ENCODE results near the gene GEMIN2.
"Not testable (repeated sequence)": the region's sequence is repeated elsewhere in the genome, so short reads cannot be mapped to it uniquely, and the experiment has no call there.

The GEMIN2 gene

DNA sequence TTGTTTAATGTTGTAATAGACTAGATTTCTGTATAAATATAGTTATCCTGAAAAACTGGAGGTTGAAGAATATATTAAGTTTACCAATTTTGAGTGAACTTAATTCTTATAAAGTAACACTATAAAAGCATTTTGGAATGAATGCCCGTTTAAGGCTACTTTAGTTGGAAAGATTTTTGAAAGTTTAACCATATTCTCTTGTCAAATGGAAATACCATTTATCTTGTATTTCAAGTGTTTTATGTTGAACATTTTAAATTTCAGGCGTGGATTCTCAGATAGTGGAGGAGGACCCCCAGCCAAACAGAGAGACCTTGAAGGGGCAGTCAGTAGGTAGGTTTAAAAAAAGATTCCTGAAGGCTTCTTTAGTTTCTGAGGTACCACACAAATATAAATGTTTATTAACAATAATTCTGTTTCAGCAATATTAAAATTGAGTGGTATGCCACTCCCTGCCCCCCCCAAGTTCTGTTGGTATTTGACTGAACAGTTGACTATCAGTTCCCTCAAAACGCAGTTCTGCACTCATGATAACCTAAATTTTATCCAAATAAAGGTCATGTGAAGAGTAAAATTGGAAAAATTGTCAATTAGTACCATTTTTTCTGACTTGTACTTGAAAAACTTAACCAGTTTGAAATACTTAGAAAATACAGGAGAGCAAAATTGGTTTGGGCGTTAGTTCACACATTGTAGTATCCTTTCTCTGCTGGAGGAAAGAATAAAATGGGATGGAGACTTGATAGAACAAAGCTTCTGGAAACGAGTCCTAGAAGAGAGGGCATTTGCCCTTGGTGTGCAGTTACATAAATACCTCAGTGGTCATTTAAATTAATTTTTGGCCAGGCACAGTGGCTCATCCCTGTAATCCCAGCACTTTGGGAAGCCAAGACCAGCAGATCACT lies 62.4 kb downstream of the GEMIN2 start:
- DNase-seq (ENCODE audit: low spot score): no peak

DNA sequence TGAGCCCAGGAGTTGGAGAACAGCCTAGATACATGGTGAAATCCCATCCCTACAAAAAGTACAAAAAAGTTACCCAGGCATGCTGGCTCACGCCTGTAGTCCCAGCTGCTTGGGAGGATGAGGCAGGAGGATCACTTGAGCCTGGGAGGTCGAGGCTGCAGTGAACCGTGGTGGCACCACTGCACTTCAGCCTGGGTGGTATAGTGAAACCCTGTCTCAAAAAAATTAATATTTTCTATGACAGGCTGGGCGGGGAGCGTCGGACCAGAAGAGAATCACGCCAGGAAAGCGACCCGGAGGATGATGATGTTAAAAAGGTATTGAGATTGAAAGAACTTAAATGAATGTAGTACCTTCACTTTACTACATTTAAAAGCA lies 63.0 kb downstream of the GEMIN2 start:
- DNase-seq (ENCODE audit: low spot score): no peak

DNA sequence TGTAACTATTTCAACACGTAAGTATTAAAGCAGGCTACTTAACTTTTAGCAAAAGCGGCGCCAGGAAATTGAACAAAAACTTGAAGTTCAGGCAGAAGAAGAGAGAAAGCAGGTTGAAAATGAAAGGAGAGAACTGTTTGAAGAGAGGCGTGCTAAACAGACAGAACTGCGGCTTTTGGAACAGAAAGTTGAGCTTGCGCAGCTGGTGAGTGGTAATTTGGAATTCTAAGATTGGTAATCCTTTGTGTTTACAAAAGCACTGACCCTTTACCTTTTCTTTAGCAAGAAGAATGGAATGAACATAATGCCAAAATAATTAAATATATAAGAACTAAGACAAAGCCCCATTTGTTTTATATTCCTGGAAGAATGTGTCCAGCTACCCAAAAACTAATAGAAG lies 64.9 kb downstream of the GEMIN2 start:
- DNase-seq (ENCODE audit: low spot score): no peak

DNA sequence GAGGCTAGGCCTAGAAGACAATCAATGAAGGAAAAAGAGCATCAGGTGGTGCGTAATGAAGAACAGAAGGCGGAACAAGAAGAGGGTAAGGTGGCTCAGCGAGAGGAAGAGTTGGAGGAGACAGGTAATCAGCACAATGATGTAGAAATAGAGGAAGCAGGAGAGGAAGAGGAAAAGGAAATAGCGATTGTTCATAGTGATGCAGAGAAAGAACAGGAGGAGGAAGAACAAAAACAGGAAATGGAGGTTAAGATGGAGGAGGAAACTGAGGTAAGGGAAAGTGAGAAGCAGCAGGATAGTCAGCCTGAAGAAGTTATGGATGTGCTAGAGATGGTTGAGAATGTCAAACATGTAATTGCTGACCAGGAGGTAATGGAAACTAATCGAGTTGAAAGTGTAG lies 66.4 kb downstream of the GEMIN2 start:
- no peak for DNase-seq (ENCODE audit: low spot score)

DNA sequence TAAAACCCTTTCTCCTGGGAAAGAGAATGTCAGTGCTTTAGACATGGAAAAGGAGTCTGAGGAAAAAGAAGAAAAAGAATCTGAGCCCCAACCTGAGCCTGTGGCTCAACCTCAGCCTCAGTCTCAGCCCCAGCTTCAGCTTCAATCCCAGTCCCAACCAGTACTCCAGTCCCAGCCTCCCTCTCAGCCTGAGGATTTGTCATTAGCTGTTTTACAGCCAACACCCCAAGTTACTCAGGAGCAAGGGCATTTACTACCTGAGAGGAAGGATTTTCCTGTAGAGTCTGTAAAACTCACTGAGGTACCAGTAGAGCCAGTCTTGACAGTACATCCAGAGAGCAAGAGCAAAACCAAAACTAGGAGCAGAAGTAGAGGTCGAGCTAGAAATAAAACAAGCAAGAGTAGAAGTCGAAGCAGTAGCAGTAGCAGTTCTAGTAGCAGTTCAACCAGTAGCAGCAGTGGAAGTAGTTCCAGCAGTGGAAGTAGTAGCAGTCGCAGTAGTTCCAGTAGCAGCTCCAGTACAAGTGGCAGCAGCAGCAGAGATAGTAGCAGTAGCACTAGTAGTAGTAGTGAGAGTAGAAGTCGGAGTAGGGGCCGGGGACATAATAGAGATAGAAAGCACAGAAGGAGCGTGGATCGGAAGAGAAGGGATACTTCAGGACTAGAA lies 67.0 kb downstream of the GEMIN2 start:
- DNase-seq (ENCODE audit: low spot score): no peak

DNA sequence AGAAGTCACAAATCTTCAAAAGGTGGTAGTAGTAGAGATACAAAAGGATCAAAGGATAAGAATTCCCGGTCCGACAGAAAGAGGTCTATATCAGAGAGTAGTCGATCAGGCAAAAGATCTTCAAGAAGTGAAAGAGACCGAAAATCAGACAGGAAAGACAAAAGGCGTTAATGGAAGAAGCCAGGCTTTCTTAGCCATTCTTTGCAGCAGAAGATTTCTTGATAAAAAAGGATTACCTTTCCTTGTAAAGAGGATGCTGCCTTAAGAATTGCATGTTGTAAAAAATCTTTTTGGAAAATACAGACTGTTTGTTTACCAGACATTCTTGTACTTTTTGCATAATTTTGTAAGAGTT lies 67.5 kb downstream of the GEMIN2 start:
- DNase-seq (ENCODE audit: low spot score): no peak

DNA sequence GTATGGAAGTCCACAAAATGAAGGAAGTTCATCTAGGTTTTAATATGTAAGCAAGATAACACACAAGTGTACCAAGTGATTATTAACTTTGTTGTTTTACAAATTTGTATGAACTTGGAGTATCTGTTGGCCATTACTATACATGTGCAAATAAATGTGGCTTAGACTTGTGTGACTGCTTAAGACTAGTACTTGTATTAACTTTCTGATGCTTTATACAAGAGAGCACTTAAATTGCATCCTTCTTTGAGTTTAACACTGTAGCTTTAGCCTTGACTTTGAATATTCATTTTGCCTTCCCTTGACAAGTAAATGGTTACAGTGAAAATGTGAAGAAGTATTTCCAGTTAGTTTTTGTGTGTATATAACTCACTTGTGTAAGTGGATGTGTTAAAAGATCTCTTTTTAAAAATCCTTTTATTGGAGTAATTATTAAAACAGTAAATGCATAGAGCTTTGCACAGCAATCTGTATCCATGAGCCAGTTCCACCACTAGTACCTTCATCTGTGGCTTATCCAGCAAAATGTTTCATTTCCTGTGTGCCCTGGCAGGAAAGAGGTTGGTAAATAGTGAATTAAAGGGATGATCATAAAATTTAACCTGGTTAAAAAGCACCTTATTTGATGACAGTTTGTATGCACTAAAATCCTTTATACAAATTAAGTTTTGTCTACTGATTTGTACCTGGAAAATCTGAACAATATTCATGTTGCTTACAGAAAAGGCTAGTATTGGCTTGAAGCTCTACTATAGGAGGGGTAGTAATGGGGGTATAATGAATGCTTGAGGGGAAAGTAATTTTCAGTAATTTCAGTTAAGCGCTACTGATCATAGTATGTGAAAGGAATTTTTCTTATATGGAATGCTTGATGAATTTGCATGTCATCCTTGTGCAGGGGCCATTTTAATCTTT lies 68.9 kb downstream of the GEMIN2 start:
- DNase-seq (ENCODE audit: low spot score): no peak

DNA sequence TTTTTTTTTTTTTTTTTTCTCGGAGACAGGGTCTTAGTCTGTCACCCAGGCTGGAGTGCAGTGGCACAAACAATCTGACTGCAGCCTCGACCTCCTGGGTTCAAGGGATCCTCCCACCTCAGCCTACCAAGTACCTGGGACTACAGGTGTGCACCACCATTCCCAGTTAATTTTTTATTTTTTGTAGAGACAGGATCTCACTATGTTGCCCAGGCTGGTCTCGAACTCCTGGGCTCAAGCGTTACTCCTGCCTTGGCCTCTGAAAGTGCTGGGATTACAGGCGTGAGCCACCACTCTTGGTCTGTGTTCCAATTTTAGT lies 69.5 kb downstream of the GEMIN2 start:
- DNase-seq (ENCODE audit: low spot score): not testable (repeated sequence)

DNA sequence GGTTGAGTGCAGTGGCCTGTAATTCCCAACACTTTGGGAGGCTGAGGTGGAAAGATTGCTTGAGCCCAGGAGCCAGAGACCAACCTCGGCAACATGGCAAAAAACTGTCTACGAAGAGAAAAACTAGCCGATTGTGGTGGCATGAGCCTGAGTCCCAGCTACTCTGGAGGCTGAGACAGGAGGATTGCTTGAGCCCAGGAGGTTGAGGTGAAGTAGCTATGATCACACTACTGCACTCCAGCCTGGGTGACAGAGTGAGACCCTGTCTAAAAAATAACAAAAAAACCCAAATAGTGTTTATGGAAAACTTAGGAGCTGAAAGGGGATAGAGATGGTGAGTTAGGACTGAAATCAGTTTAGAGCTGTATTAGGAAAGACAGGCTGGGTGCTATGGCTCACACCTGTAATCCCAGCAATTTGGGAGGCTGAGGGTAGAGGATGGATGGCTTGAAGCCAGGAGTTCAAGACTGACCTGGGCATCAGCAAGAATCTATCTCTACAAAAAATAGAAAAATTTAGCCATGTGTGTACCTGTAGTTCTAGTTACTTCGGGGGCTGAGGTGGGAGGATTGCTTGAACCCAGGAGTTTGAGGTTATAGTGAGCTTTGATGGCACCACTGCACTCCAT lies 70.6 kb downstream of the GEMIN2 start:
- DNase-seq (ENCODE audit: low spot score): no peak

DNA sequence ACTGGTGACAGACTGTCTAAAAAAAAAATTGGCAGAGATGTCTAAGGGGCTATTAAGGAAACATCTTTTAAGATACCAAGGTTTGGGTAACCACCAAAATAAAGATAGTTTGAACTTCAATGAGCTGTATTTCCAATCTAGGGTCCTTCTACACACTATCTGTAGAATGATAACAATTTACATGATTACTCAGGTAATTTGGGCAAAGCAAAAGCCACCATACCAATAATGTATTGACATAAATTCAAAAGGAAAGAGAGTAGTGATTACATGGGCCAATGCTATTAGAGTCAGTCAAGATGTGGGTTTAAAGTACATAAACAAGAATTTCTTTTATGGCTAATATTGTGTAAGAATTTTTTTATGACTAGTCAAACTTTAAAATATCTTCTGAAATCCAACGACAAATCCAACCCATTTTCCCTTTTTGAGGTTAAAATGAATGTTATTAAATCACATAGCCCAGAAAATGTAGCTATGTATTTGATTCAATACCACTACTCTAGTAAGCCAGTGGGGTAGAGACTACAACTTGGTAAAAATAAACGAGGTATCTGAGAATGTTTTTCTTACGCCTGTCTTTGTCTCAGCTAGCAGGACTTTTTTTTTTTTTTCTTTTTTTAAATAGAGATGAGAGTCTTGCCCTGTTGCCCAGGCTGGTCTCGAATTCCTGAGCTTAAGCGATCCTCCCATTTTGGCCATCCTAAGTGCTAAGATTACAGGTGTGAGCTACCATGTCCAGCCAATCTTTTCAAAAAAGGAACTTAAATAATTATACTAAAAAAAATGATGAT lies 71.3 kb downstream of the GEMIN2 start:
- DNase-seq (ENCODE audit: low spot score): no peak

All from Ammon's horn (tissue), 1 donor.